MM.1S (cell line): Measurements from ENCODE around the gene CRTAP.

Experiments
- DNase-seq: peaks from one replicate; pipeline ENCODE4 v3.0.0-alpha.2; 2015
- H2AFZ ChIP-seq: fragments of 300-600 bp; sonication (generic); 2 replicates; pipeline ENCODE4 v1.6.0; 2016; ENCODE audit warnings: antibody characterized with exemption, low read length
- H3F3A ChIP-seq: fragments of 300-600 bp; sonication (generic); 2 replicates; pipeline ENCODE4 v1.6.1; 2016; ENCODE audit warnings: mild to moderate bottlenecking, antibody characterized with exemption, low read length, moderate library complexity, mixed read lengths; ENCODE audit not compliant: insufficient read depth
- H3K27ac ChIP-seq: fragments of 300-600 bp; sonication (generic); 2 replicates; pipeline ENCODE4 v1.5.1; 2016; ENCODE audit warnings: mild to moderate bottlenecking, low read length
- H3K27me3 ChIP-seq: fragments of 300-600 bp; sonication (generic); replicated peaks from 2 replicates; pipeline ENCODE4 v1.6.0; 2016; ENCODE audit warnings: low read length; ENCODE audit not compliant: insufficient read depth
- H3K36me3 ChIP-seq: fragments of 300-600 bp; sonication (generic); replicated peaks from 2 replicates; pipeline ENCODE4 v1.6.1; 2016; ENCODE audit warnings: mild to moderate bottlenecking, low read length, mixed read lengths; ENCODE audit not compliant: insufficient read depth
- H3K4me1 ChIP-seq: fragments of 300-600 bp; sonication (generic); 2 replicates; pipeline ENCODE4 v1.6.1; 2016; ENCODE audit warnings: low read length, mixed read lengths
- H3K4me2 ChIP-seq: fragments of 300-600 bp; sonication (generic); 2 replicates; pipeline ENCODE4 v1.6.0; 2016; ENCODE audit warnings: low read depth, low read length
- H3K4me3 ChIP-seq: fragments of 300-600 bp; sonication (generic); 2 replicates; pipeline ENCODE4 v1.5.1; 2016; ENCODE audit warnings: low read length, mixed read lengths
- H3K79me2 ChIP-seq: fragments of 300-600 bp; sonication (generic); 2 replicates; pipeline ENCODE4 v1.6.1; 2016; ENCODE audit warnings: mixed run types, low read length, mixed read lengths
- H3K9ac ChIP-seq: fragments of 300-600 bp; sonication (generic); 2 replicates; pipeline ENCODE4 v1.6.1; 2016; ENCODE audit warnings: low read length, mixed read lengths
- H3K9me2 ChIP-seq: fragments of 300-600 bp; sonication (generic); replicated peaks from 2 replicates; pipeline ENCODE4 v1.6.1; 2016; ENCODE audit warnings: mild to moderate bottlenecking, low read length, mixed read lengths; ENCODE audit not compliant: insufficient read depth
- H3K9me3 ChIP-seq: fragments of 300-600 bp; sonication (generic); replicated peaks from 2 replicates; pipeline ENCODE4 v1.6.1; 2016; ENCODE audit warnings: mild to moderate bottlenecking, low read length, mixed read lengths; ENCODE audit not compliant: insufficient read depth
- H4K20me1 ChIP-seq: fragments of 300-600 bp; sonication (generic); 2 replicates; pipeline ENCODE4 v1.6.1; 2016; ENCODE audit warnings: mild to moderate bottlenecking, low read length, moderate library complexity, mixed read lengths; ENCODE audit not compliant: insufficient read depth
- CTCF ChIP-seq: fragments of 300-600 bp; sonication (generic); IDR thresholded peaks from 2 replicates; pipeline ENCODE4 v1.5.1; 2016; ENCODE audit warnings: antibody characterized with exemption, low read length, mixed read lengths
- EZH2 ChIP-seq: fragments of 300-600 bp; sonication (generic); optimal IDR thresholded peaks from 2 replicates; pipeline ENCODE3; 2017; ENCODE audit warnings: low read depth, mild to moderate bottlenecking, antibody characterized with exemption, low read length, mixed read lengths
- EZH2phosphoT487 ChIP-seq: fragments of 300-600 bp; sonication (generic); IDR thresholded peaks from 2 replicates; pipeline ENCODE4 v1.6.1; 2018; ENCODE audit warnings: antibody characterized with exemption, low read length

Gene CRTAP

DNA sequence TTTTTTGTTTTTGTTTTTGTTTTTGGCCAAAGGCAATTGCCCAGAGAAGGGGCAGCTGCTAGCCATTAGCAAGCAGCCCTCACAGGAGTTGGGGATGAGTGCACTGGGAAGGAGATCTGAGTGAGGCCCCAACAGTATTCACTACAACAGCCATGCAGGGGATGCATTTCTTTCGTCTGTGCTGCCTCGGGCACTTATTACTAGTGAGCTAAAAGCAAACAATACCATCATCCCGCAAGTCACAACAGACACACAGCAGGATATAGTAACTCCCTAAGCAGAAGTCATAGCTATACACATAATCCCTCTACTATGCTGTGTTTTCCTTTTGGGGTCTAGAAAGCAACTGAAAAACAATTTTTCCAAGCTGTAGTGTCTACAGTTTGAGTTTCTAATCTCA, 27.2 kb downstream of the CRTAP start:
- Histone ChIP-seq H3K27me3 (no peaks in the 10 kb centered on the region), H3F3A (peaks cover 3% of the 10 kb centered on the region; the same call in 1 of the 2 replicates), H3K4me1 (peaks cover 12% of the 10 kb centered on the region; the same call in 1 of the 2 replicates), H3K9me2 (no peaks in the 10 kb centered on the region), H3K9me3 (no peaks in the 10 kb centered on the region), H3K36me3 (no peaks in the 10 kb centered on the region), H3K4me3 (no peak overlapping the region), H3K27ac (no peak overlapping the region), H3K79me2 (no peaks in the 10 kb centered on the region), H4K20me1 (no peaks in the 10 kb centered on the region), H2AFZ (no peak overlapping the region), H3K4me2 (no peak overlapping the region), H3K9ac (no peak overlapping the region)
- TF ChIP-seq EZH2phosphoT487 = no peak
- TF ChIP-seq EZH2 = no peak
- TF ChIP-seq CTCF = no peak
- DNase-seq = no peak

DNA sequence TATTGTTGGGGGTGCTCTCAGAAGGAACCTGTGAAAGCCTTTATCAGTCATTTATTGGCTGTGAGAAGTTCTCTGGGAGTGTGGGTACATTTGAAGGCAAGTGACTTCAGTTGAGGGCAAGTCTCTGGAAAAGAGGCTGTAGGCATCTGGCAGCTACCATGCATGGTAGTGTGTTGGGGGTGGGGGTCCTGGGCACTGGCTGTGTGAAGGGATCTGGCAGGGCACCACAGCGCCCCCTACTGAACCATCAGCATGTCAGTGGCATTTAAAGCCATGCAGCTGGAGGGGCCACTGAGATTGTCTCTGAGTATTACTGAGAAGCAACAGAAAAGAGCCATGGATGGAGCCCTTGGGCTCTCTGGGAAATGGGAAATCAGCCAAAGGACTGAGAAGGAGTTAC, 30.6 kb downstream of the CRTAP start:
- H3K27me3 ChIP-seq = no peaks in the 10 kb centered on the region
- no peak overlapping the region for H3K27ac ChIP-seq
- no peaks in the 10 kb centered on the region for H3K79me2 ChIP-seq
- no peaks in the 10 kb centered on the region for H3K36me3 ChIP-seq
- peaks cover 9% of the 10 kb centered on the region; the same call in 1 of the 2 replicates for H3K4me1 ChIP-seq
- no peak for TF ChIP-seq EZH2phosphoT487
- TF ChIP-seq CTCF = peak; percentile 42
- no peak overlapping the region for H3K9ac ChIP-seq
- H3F3A ChIP-seq = no peaks in the 10 kb centered on the region
- H3K9me3 ChIP-seq = no peaks in the 10 kb centered on the region
- no peak overlapping the region for H3K4me3 ChIP-seq
- H4K20me1 ChIP-seq = no peaks in the 10 kb centered on the region
- no peak overlapping the region for H3K4me2 ChIP-seq
- H2AFZ ChIP-seq = no peak overlapping the region
- no peaks in the 10 kb centered on the region for H3K9me2 ChIP-seq
- DNase-seq = no peak

DNA sequence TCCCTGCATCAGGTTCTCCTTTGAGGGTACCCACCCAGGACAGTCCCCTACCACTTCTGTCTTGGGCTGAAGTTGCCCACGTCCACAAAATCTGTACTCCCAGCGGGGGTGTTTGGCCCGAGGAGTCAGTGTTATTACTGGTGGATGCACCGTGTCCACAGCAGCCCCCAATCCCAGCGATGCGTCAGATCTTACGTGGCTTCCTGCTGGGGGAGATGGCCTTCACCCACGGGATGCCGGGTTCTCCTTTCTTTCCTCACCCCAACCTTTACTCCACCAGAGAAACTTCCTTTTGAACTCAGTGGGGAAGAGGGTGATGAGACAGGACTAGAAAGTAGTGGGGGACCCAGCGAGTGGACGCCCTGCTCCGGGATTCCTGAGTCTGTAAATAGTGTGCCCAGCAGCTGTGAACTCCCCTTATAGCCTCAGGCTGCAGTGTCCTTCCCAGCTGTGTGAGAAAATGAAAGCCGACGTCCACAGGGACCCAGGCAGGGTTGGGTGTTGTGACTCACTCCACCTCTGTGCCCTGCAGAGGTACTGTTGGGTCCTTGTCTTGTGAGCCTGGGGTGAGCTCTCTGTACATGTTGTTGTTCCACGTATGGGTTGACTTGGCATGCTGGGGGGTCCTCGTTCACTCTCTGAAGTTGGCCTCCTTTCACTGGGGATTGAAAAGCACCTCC, 31.5 kb downstream of the CRTAP start:
- no peak for TF ChIP-seq EZH2
- H3K9ac ChIP-seq = no peak overlapping the region
- H3K9me3 ChIP-seq = no peaks in the 10 kb centered on the region
- H3K27me3 ChIP-seq = no peaks in the 10 kb centered on the region
- H3K4me2 ChIP-seq = no peak overlapping the region
- H3K9me2 ChIP-seq = no peaks in the 10 kb centered on the region
- H3K27ac ChIP-seq = no peak overlapping the region
- no peak overlapping the region for H2AFZ ChIP-seq
- no peaks in the 10 kb centered on the region for H3K36me3 ChIP-seq
- H3F3A ChIP-seq = no peaks in the 10 kb centered on the region
- no peaks in the 10 kb centered on the region for H3K79me2 ChIP-seq
- no peak for DNase-seq
- no peaks in the 10 kb centered on the region for H4K20me1 ChIP-seq
- H3K4me1 ChIP-seq = 0 out of 2 replicates have a peak, but pooled peaks cover under 1% of the 10 kb centered on the region
- no peak overlapping the region for H3K4me3 ChIP-seq

DNA sequence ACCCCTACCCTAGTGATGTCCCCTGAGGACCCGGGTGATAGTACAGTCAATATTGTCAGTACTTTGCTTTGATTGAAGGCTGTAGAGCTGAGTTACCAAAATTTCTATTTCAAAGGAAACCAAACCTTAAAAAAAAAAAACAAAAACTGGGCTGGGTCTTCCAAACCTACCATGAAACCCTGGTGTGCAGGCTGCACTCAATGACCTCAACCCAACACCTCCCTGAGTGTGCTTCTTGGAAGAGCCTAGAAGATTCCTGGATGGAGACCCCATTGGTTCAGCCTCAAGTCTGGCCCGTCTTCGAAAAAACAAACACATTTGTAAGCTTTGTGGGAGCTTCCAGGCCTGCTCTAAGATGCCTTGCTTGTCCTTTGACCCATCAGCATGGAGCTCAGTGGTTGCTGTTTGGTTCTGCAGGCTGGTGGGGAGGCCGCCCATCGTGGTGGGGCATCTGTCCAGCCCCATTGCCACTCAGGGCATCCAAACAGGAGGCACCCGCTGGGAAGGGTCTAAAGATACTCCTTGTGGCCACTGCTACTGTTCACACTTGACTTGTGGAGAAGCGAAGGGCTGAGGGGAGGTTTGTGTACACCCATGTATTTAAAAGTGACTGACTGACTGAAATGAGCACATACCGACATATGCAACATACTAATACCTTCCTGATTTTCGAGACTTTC, 32.2 kb downstream of the CRTAP start:
- Histone ChIP-seq H3K4me3 (no peak overlapping the region), H3K4me2 (no peak overlapping the region), H3K9me3 (no peaks in the 10 kb centered on the region), H3K27me3 (no peaks in the 10 kb centered on the region), H3K27ac (no peak overlapping the region), H3K9ac (no peak overlapping the region), H3F3A (no peaks in the 10 kb centered on the region), H4K20me1 (no peaks in the 10 kb centered on the region), H3K79me2 (no peaks in the 10 kb centered on the region), H3K9me2 (no peaks in the 10 kb centered on the region), H3K36me3 (no peaks in the 10 kb centered on the region), H3K4me1 (no peaks in the 10 kb centered on the region), H2AFZ (no peak overlapping the region)
- no peak for DNase-seq
- no peak for TF ChIP-seq EZH2phosphoT487
- TF ChIP-seq CTCF = no peak
- no peak for TF ChIP-seq EZH2
